HG03354 (cell line): Measurements from ENCODE around the gene FBXW8.

Experiments
- ATAC-seq: cut with Tn5 transposase; IDR thresholded peaks from one replicate; pipeline ENCODE4 v1.9.1; 2021; ENCODE audit warnings: mild to moderate bottlenecking; ENCODE audit not compliant: unreplicated experiment, poor library complexity, severe bottlenecking

FBXW8 gene, protein sequence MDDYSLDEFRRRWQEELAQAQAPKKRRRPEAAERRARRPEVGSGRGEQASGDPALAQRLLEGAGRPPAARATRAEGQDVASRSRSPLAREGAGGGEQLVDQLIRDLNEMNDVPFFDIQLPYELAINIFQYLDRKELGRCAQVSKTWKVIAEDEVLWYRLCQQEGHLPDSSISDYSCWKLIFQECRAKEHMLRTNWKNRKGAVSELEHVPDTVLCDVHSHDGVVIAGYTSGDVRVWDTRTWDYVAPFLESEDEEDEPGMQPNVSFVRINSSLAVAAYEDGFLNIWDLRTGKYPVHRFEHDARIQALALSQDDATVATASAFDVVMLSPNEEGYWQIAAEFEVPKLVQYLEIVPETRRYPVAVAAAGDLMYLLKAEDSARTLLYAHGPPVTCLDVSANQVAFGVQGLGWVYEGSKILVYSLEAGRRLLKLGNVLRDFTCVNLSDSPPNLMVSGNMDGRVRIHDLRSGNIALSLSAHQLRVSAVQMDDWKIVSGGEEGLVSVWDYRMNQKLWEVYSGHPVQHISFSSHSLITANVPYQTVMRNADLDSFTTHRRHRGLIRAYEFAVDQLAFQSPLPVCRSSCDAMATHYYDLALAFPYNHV

DNA sequence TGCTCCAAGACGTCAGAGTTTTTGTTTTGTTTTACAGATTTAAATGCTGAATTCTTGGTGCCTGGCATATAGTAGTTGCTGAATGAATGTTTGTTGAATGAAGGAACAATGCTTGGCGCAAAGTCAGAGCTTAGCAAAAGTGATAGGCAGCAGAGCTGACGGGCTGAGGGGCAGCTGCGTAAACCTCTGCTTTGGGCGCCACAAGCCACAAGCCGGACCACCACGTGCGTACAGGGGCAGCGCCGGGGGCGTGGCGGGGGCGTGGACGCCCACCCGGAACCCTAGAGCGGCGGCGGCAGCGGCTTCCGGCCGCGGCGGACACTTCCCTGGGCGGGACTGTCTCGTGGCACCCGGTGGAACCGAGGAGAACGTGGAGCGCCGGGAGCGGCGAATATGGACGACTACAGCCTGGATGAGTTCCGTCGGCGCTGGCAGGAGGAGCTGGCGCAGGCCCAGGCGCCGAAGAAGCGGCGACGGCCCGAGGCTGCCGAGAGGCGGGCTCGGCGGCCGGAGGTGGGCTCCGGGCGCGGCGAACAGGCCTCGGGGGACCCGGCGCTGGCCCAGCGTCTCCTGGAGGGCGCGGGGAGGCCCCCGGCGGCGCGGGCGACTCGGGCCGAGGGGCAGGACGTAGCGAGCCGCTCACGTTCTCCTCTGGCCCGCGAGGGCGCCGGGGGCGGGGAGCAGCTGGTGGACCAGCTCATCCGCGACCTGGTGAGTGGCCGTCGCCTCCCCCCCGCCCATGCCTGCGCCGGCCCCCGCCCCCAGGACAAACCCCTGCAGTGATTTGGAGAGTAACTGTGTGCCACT is at the start of gene FBXW8:
Gene FBXW8 (plus strand): TSS at position 306 of the 807 bp plus-strand sequence. CDS start 88 bp downstream, at position 394.
- ATAC-seq = peak; percentile 95

DNA sequence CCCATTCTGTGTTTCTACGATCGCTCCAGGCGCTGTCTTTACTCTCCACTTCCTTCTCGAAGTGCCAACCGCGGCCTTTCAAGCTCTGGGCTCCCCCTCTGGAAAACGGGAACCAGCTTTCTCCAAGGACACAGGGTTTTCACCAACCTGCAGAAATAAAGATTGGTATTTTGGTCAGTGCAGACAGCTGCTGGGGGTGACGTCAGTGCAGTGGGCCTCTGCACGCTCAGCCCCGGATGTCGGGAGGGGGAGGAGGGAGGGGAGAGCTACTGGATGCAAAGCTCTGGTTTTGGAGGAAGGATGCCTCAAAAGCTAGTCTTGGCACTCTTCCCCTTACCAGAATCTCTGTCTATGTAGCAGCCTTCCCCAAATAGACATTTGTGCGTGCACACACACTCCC is 49.4 kb upstream of the FBXW8 start:
- peak; percentile 91 for ATAC-seq

DNA sequence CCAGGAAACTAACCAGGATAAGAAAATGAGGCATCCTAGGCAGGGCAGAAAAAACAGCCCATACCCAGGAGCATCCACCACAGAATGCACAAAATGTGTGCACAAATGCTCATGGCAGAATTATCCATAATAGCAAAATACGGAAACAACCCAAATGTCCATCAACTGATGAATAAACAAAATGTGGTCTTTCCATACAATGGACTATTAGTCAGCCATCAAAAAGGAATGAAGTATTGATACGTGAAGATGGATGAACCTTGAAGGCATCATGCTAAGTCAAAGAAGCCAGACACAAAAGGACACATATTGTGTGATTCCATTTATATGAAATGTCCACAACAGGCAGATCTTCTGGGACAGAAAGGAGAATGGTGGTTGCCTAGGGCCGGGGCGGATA is 48.6 kb upstream of the FBXW8 start:
- ATAC-seq = no peak

DNA sequence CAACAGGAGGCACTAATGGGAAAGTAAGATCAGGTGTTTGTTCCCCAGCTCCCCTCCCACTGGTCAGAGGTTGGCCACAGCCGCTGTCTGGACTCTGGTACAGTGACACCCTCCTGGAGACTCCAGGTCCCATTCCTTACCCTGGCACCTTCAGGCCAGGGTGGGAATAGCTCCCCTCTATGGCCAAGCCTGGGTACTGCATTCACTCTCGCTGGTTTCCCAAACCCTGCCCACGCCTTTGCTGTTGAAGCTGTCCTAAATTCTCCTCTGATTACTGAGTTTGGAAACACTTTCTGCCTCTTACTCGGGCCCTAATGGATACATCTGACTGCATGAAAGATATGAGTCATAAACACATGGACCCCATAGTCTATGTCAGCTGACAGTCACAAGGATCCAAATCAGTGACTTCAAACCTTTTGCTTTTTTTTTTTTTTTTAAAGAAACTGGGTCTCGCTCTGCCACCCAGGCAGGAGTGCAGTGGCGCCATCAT is 47.4 kb upstream of the FBXW8 start:
- ATAC-seq = no peak

DNA sequence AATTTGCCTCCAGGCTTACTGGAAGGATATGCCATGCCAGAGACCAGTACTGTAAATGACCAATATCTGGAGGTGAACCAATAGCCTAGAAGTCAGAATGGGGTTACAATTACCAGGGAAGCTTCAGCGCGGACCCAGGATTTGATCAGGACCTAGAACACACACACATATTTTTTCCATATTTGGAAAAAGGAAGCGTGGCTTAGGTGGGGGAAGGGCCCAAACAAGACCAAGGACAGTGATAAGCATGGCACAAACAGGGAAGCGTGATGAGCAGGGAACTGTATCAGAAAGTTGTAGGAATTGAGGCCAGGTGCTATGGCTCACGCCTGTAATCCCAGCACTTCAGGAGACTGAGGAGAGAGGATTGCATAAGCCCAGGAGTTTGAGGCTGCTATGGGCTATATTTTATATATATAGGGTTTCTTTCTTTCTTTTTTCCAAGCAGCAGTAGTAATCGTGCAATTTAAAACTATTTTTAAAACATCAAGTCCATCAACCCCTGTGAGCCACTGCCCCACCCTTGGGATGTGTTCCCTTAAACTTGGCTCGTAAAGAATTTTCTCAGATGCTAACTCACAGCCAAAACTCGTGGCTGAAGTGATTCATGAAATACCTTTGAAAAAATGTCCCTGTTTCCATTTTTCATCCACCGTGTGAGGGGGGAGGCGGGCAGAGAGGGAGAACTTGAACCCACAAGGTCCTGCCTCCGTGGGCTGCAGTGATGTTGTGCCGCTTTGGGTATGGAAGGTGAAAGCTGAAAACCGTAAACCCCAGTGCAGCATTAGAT is 46.2 kb upstream of the FBXW8 start:
- no peak for ATAC-seq

DNA sequence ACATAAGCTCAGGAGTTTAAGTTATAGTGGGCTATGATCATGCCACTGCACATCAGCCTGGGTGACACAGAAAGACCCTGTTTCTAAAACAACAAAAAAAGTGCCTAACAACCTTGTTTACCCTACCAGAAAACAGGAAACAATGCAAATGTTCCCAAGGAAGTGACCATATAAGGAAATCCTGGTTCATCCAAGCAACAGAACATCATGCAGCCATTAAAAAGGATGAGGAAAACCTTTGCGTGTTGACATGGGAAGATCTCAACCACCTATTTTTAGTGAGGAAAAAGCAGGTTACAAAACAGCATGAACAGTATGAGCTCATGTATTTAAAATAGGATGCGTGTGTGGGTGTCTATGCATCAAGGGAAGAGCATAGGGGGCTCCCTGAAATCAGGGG is 43.2 kb upstream of the FBXW8 start:
- ATAC-seq = no peak

DNA sequence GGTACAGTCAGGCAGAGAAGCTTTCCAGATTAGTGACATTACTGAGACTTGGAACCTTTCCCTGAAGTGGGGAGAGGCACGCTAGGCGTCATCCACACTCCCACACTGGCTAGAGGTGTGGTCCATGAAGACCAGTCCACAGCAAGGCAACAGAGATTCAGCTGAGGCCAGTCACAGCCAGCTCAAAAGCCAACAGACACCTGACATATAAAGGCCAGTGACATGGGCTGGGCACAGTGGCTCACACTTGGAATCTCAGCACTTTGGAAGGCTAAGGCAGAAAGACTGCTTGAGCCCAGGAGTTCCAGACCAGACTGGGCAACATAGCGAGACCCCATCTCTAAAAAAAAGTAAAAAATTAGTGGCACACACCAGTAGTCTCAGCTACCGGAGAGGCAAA is 40.4 kb upstream of the FBXW8 start:
- ATAC-seq = no peak

DNA sequence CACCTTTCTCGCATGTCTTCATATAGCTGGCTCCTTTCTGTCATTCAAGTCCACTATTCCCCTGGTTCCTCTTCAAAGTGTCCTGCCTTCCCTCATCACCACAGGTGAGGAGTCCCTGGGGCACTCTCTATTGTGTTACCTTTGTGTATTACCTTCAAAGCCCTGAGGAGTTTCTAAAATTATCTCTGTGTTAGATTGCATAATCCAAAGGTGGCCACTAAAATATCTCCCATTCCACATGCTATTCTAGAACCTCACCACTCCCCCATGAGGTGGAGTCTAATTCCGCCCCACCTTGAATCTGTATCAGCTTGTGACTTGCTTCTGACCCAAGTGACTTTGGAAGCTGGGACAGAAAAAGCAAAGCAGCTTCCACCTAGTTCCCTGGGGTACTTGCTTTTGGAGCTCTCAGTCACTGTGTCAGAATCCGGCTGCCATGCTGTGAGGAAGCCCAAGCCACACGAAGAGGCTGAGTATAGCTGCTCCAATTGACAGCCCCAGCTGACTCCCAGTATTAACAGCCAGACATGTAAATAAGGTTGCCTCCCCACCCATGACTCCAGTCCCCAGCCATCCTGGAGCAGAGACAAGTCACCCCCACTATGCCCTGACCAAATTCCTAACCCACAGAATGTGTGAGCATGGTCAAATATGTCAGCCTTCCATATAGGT is 36.3 kb upstream of the FBXW8 start:
- no peak for ATAC-seq

DNA sequence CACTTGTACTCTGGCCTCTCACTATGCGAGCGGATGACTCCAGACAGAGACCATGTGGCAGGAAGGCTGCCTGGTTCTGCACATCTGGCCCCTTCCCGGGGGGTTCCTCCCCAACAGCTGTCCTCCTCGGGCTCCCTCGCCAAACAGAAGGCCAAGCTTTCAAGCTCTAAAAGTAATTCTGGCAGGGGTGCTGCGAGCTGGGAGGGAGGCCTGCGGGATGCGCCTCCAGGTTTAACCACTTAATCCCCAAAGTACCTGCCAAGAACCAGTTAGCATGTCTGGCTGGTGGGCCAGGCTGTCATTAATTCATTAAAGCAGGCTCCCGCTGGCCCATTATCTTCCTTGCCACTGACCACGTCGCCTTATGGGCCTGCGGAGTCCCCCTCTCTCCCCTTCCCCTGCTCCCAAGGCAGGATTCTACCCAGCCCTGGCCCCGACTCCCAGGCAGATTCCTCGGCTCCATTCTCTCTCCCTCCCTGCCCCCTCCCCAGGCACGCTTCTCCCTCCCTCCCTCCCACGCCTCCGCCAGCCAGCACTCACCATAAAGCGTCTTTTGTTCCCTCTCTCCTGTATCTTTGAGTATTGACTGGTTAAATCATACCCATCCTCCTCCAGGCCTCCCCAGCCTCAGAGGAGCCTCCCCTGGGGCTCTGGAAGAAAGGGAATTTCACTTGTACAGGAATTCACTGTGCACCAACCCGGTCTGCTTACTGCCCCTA is 34.4 kb upstream of the FBXW8 start:
- no peak for ATAC-seq

DNA sequence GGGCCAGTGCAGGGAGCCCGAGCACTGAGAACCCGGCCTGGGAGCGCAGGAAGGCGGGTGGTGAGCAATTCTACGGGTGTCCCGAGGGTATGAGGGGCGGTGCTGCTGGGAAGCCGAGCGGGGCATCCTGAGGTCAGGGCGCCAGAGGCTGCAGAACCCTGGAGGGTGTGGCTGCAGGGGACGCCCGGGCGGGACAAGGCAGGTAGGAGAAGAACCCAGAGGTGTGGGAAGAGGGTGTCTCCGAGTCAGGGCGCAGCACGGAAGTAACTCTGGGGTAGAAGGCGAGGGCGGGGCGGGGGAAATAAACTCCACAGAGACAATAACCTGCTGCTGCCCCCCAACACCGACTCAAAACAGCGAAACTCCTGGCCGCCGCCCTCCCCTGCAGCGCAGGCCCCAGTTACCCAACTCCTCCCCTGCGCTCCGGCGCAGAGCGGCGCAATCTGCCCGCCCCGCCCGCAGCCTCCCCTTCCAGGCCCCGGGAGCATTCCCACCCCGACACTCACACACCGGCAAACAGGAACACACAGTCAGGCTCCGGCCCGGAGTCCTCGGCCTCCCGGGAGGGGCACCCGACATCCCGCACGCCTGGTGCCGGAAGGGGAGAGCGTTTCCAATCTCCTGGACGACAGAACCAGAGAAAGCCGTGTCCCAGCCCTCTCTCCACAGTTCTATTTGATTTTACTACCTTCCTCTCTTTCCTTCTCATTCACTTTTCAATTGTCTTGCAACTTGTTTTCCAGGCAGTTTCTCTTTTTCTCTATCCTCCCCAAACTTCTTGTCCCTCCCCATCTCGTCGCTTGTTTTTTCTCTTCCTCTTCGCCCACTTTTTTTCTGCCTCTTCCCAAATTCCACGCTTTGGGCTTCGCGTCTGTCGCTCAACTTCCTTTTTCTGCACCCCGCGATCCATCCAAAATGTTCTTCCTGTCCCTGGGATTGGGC is 31.9 kb upstream of the FBXW8 start:
- no peak for ATAC-seq

DNA sequence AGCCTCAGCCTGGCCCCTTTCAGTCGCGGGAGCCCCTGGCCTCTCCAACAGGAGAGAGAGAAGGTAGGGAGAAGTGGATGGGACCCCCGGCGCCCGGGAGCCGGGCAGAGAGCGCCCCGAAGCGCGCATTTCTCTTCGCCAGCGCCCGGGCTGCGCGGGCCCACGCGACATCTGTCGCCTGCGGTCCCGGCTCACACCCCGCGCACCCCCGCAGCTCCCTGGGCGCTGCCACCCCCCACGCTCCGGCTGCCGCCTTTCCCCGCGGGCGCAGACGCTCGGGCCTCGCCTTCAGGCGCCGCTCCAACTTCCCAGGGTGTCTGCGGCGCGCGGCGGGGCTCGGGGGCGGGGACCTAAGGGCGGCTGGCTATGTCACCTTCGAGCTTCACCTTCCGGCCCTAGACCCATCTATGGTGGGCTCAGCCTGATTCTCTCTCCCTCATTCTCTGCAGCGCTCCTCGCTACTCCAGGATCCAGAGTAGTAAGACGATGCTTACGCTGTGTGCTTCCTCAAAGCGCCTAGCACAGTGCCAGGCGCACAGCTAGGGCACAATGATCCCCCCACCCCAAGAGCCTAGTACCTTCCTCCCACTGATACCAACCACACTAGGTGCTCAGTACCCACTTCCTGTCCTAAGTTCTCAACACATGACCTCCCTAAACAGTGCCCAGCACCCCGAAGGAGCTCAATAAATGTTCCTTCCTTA is 31.1 kb upstream of the FBXW8 start:
- ATAC-seq = no peak

DNA sequence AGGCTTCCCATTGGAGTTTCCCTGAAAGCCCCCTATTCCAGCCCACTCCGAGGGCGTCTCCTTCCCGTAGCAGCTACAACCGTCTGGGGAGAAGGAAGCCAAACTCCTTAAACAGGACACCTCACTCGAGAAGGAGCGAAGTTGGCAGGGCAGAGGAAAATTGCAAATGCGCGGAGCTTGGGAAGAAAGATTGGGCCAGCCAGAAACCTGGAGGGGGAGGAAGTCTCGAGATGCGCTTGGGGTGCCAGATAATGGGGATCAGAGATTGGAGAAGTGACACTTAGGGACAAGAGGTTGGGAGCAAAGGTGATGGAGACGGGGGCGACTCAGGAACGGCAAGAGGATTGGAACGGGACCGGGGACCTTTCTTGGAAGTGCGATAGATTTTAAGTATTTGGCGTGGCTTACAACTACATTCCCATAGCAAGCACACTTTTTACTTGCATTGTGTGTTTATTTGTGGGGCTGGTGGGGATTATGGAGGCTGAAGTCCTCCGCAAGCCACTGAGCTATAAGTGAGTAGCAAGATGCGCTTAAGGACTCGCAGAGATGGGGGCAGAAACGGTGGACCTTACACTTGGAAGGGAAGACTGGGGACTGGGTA is 30.4 kb upstream of the FBXW8 start:
- peak; percentile 24 for ATAC-seq

DNA sequence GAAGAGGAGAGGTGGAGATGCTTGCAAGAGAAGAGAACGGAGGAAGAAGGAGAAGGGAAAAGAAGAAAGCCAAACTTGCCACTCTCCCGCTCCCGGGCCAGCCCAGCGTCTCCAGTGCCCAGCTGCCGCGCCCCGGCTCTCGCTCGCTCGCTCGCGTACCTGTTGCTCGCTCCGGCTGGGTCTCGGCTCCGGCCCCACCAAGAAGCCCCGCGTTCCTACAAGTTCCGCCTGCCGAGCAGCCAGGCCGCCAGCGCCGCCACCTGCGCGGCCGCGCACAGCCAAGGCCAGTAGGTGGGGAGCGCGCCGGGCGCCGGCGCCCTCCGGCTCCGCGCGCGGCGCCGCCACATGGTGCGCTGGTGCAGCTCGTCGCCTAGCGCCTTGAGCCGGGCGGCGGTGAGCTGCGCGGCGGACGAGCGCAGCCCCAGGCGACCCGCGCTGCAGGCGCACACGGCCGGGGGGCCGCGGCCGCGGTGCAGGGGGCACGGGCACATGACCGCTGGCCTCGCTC is 29.9 kb upstream of the FBXW8 start:
- ATAC-seq = peak; percentile 74

DNA sequence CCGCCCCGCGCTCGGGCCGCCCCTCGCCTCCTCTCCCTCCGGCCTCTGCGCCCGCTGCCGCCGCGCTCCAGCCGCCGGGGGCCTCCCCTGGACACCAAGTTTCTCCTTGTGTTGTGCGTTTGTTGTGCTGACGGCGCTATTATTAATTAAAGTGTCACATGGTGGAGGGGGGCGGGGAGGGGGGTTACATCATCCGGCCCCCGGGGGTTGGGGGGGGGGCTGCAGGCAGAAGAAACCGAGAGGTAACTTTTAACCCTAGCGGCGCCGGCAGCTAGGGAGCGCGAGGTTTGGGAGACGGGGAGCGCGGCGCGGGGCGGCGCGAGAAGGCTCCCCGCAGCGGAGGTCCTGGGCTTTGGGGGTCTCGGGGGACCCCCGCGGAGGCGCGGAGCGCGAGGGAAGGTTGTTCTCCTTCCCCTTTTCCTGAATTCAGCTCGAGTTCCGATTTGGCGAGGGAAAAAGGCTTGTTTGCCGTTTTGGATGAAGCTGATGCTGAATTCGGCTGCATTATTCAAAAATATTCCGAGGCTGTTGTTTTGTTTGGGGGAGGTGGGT is 29.3 kb upstream of the FBXW8 start, which contains the start of gene HRK:
Gene HRK (minus strand): TSS at position 117 of the 552 bp plus-strand sequence. CDS start 134 bp downstream, outside the sequence.
- peak; percentile 19 for ATAC-seq

DNA sequence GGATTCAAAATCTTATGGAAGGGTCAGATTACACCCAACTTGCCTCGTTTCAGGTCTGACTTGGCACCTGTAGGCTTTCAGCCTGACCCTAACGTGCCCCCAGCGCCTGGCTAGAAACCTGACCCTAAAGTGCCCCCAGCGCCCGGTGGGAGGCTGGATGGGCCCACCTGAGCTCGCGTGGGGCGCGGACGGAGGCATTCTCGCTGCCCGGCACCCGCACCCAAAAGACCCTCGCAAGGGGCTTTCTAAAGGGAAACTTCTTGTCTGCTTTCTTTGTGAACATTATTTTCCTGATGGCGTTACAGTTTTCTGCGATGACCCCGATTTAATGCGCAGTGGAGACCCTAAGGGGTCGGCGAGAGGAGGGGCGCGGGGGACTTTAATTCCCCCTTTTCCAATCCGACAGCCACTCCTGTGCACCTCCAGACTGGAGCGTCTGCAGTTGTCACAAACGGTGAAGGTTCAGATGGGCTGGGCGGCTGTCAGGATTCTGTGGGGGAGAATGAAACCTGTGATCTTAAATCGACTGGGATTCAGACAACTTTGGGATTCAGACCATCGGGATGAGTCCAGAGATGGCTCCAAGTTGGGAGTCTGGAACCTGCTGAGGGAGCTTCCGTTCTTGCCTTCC is 28.8 kb upstream of the FBXW8 start:
- ATAC-seq = no peak
